Measurements from ENCODE around the gene PDHX.

GRCh38 chr11:34960277-34960676 lies 43.9 kb downstream of the PDHX start:
- no peak for TF ChIP-seq MAX (IDR thresholded peaks at IDR 0.05; ENCODE audit: low read depth, low read length)
- TF ChIP-seq SREBF2 (IDR thresholded peaks at IDR 0.05; ENCODE audit: low read length): no peak
- TF ChIP-seq, protein P1, sequence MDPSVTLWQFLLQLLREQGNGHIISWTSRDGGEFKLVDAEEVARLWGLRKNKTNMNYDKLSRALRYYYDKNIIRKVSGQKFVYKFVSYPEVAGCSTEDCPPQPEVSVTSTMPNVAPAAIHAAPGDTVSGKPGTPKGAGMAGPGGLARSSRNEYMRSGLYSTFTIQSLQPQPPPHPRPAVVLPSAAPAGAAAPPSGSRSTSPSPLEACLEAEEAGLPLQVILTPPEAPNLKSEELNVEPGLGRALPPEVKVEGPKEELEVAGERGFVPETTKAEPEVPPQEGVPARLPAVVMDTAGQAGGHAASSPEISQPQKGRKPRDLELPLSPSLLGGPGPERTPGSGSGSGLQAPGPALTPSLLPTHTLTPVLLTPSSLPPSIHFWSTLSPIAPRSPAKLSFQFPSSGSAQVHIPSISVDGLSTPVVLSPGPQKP (IDR thresholded peaks at IDR 0.05; ENCODE audit: low read depth, low read length): no peak
- no peak for TF ChIP-seq MYC (IDR thresholded peaks at IDR 0.05; ENCODE audit: insufficient read depth, insufficient read length, insufficient replicate concordance, low read length, severe bottlenecking)
- TF ChIP-seq, protein P2, sequence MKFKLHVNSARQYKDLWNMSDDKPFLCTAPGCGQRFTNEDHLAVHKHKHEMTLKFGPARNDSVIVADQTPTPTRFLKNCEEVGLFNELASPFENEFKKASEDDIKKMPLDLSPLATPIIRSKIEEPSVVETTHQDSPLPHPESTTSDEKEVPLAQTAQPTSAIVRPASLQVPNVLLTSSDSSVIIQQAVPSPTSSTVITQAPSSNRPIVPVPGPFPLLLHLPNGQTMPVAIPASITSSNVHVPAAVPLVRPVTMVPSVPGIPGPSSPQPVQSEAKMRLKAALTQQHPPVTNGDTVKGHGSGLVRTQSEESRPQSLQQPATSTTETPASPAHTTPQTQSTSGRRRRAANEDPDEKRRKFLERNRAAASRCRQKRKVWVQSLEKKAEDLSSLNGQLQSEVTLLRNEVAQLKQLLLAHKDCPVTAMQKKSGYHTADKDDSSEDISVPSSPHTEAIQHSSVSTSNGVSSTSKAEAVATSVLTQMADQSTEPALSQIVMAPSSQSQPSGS (IDR thresholded peaks at IDR 0.05; ENCODE audit: low read length): no peak
- TF ChIP-seq, protein P3, sequence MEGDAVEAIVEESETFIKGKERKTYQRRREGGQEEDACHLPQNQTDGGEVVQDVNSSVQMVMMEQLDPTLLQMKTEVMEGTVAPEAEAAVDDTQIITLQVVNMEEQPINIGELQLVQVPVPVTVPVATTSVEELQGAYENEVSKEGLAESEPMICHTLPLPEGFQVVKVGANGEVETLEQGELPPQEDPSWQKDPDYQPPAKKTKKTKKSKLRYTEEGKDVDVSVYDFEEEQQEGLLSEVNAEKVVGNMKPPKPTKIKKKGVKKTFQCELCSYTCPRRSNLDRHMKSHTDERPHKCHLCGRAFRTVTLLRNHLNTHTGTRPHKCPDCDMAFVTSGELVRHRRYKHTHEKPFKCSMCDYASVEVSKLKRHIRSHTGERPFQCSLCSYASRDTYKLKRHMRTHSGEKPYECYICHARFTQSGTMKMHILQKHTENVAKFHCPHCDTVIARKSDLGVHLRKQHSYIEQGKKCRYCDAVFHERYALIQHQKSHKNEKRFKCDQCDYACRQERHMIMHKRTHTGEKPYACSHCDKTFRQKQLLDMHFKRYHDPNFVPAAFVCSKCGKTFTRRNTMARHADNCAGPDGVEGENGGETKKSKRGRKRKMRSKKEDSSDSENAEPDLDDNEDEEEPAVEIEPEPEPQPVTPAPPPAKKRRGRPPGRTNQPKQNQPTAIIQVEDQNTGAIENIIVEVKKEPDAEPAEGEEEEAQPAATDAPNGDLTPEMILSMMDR (IDR thresholded peaks at IDR 0.05 in 2 of 3, conservative IDR thresholded peaks at IDR 0.05 in 1 of 3; ENCODE audit: control insufficient read depth in 2 of 3, extremely low read depth in 1 of 3, insufficient read depth in 1 of 3, low read depth in 3 of 3, low read length in 3 of 3): no peak
- TF ChIP-seq EZH2 (IDR thresholded peaks at IDR 0.05; ENCODE audit: borderline replicate concordance, control insufficient read depth, low read depth, low read length): no peak
- no peak for TF ChIP-seq IRF3 (IDR thresholded peaks at IDR 0.05)

Measured in GM12878 (cell line).